Ascending aorta (tissue), 2 donors: ENCODE measurements around the gene WFDC6. TPM values are rescaled to one million over a fixed set of nuclear protein-coding genes. Genes with fewer than 3 reads are reported as not detected.

ENCODE experiments used
- DNase-seq, 2 donors: peaks; one replicate each; pipeline ENCODE4 v3.0.0-alpha.2; 2019; ENCODE audit warnings: low spot score in 2 of 2
- H3K27ac ChIP-seq, 2 donors: fragments of 200-600 bp; sonication (generic); one replicate each; pipeline ENCODE4 v1.5.1; 2016 to 2017; ENCODE audit warnings: mild to moderate bottlenecking in 1 of 2
- H3K27me3 ChIP-seq: fragments of 200-600 bp; sonication (generic); one replicate; pipeline ENCODE4 v1.5.1; 2017
- H3K36me3 ChIP-seq, 2 donors: fragments of 200-600 bp; sonication (generic); one replicate each; pipeline ENCODE4 v1.5.1; 2016
- H3K4me1 ChIP-seq, 2 donors: fragments of 200-600 bp; sonication (generic); one replicate each; pipeline ENCODE4 v1.5.1; 2016 to 2017; ENCODE audit warnings: mild to moderate bottlenecking in 1 of 2
- H3K4me3 ChIP-seq, 2 donors: fragments of 200-600 bp; sonication (generic); one replicate each; pipeline ENCODE4 v1.5.1; 2016 to 2017; ENCODE audit warnings: mild to moderate bottlenecking in 1 of 2
- H3K9me3 ChIP-seq, 2 donors: fragments of 200-600 bp; sonication (generic); one replicate each; pipeline ENCODE4 v1.5.1; 2016
- intact Hi-C: fragments of 100-400 bp; cut with DNase I; formaldehyde crosslinking; loops from one replicate; pipeline ENCODE4 v1.15.1; 2023
- total RNA-seq: library from RNA; depleted of rRNA; stranded (reverse); fragments of >200 nt; gene quantifications from one replicate; pipeline ENCODE4 v1.1.0, GENCODE V29; 2016
- TF ChIP-seq, protein P1 (sequence below), 3 experiments: fragments of 200-600 bp in 2 of 3; fragments of 450-650 bp in 1 of 3; sonication (generic) in 2 of 3; IDR thresholded peaks; one replicate each; pipeline ENCODE4 v1.5.1; 2016 to 2019; ENCODE audit warnings: antibody characterized with exemption in 3 of 3, mild to moderate bottlenecking in 1 of 3, moderate library complexity in 1 of 3

WFDC6 gene
- total RNA-seq, 1 donor from 2014 or later, result not detected

- no peak for DNase-seq
- no peaks in the 10 kb centered on the region for H3K4me1 ChIP-seq
- intact Hi-C loops, result no loop called here
- no peaks in the 10 kb centered on the region for H3K9me3 ChIP-seq
- H3K27ac ChIP-seq, result no peak overlapping the region
- TF ChIP-seq, protein P1, sequence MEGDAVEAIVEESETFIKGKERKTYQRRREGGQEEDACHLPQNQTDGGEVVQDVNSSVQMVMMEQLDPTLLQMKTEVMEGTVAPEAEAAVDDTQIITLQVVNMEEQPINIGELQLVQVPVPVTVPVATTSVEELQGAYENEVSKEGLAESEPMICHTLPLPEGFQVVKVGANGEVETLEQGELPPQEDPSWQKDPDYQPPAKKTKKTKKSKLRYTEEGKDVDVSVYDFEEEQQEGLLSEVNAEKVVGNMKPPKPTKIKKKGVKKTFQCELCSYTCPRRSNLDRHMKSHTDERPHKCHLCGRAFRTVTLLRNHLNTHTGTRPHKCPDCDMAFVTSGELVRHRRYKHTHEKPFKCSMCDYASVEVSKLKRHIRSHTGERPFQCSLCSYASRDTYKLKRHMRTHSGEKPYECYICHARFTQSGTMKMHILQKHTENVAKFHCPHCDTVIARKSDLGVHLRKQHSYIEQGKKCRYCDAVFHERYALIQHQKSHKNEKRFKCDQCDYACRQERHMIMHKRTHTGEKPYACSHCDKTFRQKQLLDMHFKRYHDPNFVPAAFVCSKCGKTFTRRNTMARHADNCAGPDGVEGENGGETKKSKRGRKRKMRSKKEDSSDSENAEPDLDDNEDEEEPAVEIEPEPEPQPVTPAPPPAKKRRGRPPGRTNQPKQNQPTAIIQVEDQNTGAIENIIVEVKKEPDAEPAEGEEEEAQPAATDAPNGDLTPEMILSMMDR (IDR thresholded peaks at IDR 0.05), result no peak
- H3K4me3 ChIP-seq, result no peak overlapping the region
- no peaks in the 10 kb centered on the region for H3K27me3 ChIP-seq
- H3K36me3 ChIP-seq, result no peaks in the 10 kb centered on the region
Measured at GRCh38 chr20:45496166-45496565, 43.1 kb downstream of the WFDC6 start.

GRCh38 chr20:45495501-45495941, 43.8 kb downstream of the WFDC6 start:
- H3K4me1 ChIP-seq, result no peaks in the 10 kb centered on the region
- H3K27me3 ChIP-seq, result no peaks in the 10 kb centered on the region
- TF ChIP-seq, protein P1 (IDR thresholded peaks at IDR 0.05), result no peak
- DNase-seq, result no peak
- H3K36me3 ChIP-seq, result no peaks in the 10 kb centered on the region
- H3K4me3 ChIP-seq, result no peak overlapping the region
- H3K9me3 ChIP-seq, result no peaks in the 10 kb centered on the region
- intact Hi-C loops, result no loop called here
- no peak overlapping the region for H3K27ac ChIP-seq

- no peak for DNase-seq
- H3K4me1 ChIP-seq, result no peaks in the 10 kb centered on the region
- H3K9me3 ChIP-seq, result no peaks in the 10 kb centered on the region
- TF ChIP-seq, protein P1 (IDR thresholded peaks at IDR 0.05), result no peak
- no peaks in the 10 kb centered on the region for H3K36me3 ChIP-seq
- H3K27me3 ChIP-seq, result no peaks in the 10 kb centered on the region
- no peak overlapping the region for H3K4me3 ChIP-seq
- H3K27ac ChIP-seq, result no peak overlapping the region
- intact Hi-C loops, result no loop called here
Measured at GRCh38 chr20:45489083-45489531, 50.2 kb downstream of the WFDC6 start.

DNA sequence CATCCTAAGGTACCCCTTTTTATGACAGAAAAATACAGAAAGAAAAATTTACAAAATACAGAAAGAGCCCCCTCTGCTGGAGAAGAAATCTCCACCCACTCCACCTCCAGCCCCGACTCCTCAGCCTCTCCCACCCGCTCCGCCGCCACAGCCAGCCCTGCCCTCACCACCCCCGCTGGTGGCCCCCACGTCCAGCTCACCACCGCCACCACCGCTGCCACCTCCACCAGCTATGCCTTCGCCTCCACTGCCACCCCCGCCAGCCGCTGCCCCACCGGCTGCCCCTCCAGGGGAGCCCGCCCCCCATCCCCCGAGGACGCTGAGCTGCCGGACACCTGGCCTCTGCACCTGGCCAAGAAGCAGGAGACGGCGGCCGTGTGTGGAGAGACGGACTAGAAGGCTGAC, 52.0 kb downstream of the WFDC6 start:
- intact Hi-C loops, result no loop called here
- DNase-seq, result no peak
- Histone ChIP-seq H3K27ac (no peak overlapping the region), H3K9me3 (no peaks in the 10 kb centered on the region), H3K4me1 (no peaks in the 10 kb centered on the region), H3K4me3 (no peak overlapping the region), H3K36me3 (no peaks in the 10 kb centered on the region), H3K27me3 (no peaks in the 10 kb centered on the region)
- TF ChIP-seq, protein P1 (IDR thresholded peaks at IDR 0.05), result no peak

GRCh38 chr20:45485388-45485787, 53.9 kb downstream of the WFDC6 start:
- H3K36me3 ChIP-seq, result no peaks in the 10 kb centered on the region
- H3K4me1 ChIP-seq, result no peaks in the 10 kb centered on the region
- no peaks in the 10 kb centered on the region for H3K9me3 ChIP-seq
- no peak overlapping the region for H3K27ac ChIP-seq
- intact Hi-C loops, result no loop called here
- H3K4me3 ChIP-seq, result no peak overlapping the region
- TF ChIP-seq, protein P1 (IDR thresholded peaks at IDR 0.05), result no peak
- H3K27me3 ChIP-seq, result no peaks in the 10 kb centered on the region
- no peak for DNase-seq

- Histone ChIP-seq H3K4me1 (no peaks in the 10 kb centered on the region), H3K9me3 (no peaks in the 10 kb centered on the region), H3K27me3 (no peaks in the 10 kb centered on the region), H3K4me3 (no peak overlapping the region), H3K36me3 (no peaks in the 10 kb centered on the region), H3K27ac (no peak overlapping the region)
- TF ChIP-seq, protein P1 (IDR thresholded peaks at IDR 0.05), result no peak
- intact Hi-C loops, result no loop called here
- DNase-seq, result no peak
Measured at GRCh38 chr20:45484676-45485075, 54.6 kb downstream of the WFDC6 start.
